Stimulated activated CD4-positive, alpha-beta T cell treated with anti-CD3 and anti-CD28 coated beads, Interleukin-4, amount 100 ng/mL, for 48 hours (primary cell): ENCODE measurements around the gene MED12L.

ENCODE experiments used
- DNase-seq, 2 donors: peaks; one replicate each; pipeline ENCODE4 v3.0.0-alpha.2; 2020; ENCODE audit warnings: low read depth in 2 of 2

MED12L gene

DNA sequence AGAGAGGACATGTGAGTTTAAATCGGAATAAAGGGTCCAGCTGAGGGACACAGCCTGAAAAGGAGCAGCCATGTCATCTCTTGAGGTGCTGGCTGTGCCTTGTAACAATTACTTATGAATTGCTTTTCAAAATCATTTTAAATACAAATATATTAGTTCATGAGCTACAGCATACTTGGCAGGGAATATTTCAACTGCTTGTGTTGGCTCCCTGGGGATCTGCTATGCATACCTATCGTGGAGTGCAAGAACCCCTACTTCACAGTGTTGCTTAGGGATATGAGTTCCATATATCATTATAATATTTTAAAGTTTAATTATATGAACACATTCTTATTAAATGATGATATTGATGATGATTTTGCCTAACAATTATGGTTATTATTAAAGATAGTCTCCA lies 212.0 kb downstream of the MED12L start:
- no peak for DNase-seq

DNA sequence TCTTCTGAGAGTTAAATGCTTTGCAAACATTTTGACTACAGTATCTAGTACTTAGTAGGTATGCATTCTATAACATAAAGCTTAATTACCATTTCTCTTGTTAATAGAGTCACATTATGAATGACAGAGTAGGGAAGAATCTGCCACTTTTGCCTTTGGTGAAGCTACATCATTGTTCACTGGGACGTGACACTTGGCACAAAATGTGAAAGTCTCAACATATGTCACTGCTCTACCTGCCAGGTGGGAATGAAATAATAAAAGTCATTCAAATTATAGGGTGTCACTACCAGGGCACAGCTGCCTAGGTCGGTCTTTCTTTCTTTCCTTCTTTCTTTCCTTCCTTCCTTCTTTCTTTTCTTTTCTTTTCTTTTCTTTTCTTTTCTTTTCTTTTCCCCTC lies 213.5 kb downstream of the MED12L start:
- DNase-seq, result no peak

DNA sequence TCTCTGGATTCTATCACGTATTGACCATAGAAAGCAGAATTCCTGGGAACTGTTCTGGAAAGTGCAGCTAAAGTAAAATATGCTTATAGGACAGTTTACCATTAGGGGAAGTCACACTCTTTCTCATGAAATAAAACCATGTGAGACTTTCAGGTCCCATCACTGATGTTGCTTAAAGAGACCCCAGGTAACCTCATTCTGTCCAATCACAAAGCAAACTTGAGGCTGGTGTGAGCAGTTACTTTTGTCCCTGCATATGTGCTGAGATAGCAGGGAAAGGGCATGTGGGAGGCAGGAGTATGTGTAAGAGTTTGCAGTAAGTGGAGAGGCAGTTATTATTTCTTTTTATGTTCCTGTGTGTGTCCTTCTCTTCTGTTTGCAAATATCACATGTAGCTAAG lies 215.1 kb downstream of the MED12L start:
- no peak for DNase-seq

DNA sequence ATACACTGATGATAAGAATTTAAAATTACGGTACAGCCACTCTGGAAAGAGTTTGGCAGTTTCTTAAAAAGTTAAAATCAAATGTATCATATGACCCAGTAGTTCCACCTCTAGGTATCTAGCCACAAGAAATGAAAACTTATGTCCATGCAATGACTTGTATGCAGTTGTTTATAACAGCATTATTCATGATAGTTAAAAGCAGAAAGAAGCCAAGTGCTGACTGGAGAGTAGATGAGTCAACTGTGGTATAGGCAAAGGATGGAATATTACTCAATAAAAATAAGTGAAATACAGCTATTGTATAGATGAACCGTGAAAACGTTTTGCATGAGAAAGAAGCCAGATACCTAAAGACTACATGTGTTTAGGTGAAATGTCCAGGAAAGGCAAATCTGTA lies 216.3 kb downstream of the MED12L start:
- no peak for DNase-seq

DNA sequence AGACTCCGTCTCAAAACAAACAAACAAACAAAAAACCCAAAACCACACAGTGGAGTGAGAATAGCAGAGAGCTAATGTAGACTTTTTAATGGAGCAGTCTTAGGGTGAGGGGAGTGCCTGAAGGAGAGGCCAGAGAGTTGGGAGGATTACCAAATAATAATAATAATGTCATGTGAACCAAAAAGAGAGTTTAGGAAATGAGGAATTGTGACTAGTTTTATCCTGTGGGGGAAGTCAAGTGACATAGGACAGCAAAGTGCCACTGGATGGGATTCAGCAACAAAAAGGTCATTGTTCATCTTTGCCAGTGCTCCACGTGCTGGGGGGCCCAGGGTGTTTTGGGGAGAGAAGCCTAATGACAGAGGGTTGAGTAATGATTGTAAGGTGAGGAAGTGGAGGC lies 218.3 kb downstream of the MED12L start:
- no peak for DNase-seq

DNA sequence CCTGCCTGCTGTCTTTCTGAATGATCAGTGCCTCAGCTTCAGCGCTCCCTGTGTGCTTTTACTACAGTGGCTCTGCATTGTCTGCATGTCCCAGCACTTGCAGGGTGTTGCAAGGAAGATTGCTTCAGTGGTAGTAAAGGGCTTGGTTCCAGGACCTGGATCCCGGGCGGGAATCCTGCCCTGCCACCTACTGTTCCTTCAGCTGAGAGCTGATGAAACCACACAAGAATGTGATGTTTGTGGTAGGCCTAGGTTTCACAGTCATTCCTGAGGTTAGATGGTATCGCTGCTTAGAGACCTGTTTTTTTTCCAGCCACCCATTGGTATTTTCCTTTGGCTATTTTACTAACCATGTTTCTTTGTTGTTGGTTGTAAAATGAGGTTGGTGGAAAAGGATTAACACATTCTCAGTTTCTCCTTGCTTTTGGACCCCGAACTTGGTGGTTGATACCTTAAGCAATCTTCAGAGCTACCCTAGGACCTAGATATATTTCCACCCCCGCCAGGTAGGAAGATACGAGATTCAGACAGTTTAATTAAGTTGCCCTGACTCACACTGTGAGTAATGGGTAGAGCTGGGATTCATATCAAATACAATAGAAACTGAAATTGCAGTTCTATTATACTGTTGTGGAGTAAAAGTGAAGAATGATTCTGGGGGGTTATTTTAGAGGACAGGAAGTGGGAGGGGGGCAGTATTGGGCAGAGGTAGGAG lies 219.8 kb downstream of the MED12L start:
- no peak for DNase-seq

DNA sequence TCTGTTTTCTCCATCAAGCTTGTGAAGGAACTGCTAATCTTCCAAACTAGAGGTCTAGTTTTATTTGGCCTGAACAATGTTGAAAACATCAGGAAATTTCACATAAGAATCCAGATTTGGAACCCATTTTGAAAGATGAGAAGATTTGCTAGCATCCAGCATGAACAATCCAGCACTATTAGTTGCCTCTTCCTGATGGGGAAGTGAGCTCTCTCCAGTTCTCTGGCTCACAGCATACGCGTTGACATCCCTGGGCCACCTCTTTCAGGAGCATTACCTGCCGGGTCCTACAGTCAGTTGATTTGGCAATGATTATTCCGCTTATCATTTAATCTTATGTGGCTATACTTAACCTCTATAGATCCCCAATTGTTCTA lies 220.3 kb downstream of the MED12L start:
- no peak for DNase-seq

DNA sequence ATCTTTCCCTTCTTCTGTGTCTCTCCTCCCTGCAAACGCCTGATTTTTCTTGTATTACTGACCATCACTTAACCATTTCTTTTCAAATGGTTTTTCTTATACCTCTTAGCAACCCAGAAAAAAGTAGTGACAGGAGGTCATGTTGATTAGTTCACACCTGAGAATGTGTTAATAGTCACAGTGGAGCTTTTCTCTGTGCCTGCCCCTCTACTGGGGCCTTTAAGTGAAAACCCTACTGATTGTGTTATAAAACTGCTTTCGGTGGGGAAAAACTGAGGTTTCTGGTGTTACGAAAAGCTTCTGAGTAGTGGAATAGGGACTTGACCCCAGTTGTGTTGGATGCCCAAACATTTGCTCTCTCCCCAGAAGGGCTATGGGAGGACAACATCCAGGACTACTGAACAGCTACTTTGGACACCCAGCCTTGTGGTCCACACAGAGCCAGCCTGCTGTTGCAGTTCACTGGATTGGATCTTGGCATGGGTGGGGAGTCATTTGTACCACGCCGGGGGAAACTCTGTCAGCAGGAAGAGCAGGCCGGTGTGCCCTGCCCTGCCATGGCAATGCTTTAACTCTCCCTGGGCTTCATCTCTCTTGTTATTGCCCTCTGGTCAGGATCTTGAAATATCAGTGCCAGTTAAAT lies 220.8 kb downstream of the MED12L start:
- DNase-seq, result no peak

DNA sequence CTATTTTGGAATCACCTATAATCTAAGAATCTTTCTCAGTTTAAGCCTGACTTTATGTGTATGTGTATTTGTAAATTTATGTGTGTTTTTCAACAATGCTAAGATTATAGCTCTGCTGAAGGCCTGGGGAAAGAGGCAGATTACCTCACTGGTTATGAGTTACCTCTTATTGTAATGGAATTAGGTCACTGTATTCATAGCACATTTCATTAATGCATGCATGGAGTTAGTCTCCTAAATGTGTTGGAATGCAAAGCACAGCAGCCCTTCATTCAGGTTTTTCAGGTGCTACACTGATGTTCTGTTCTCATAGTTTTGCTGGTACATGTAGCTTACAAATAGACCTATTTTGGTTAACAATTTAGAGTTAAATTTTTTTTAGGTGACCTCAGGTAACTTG lies 221.7 kb downstream of the MED12L start:
- no peak for DNase-seq

DNA sequence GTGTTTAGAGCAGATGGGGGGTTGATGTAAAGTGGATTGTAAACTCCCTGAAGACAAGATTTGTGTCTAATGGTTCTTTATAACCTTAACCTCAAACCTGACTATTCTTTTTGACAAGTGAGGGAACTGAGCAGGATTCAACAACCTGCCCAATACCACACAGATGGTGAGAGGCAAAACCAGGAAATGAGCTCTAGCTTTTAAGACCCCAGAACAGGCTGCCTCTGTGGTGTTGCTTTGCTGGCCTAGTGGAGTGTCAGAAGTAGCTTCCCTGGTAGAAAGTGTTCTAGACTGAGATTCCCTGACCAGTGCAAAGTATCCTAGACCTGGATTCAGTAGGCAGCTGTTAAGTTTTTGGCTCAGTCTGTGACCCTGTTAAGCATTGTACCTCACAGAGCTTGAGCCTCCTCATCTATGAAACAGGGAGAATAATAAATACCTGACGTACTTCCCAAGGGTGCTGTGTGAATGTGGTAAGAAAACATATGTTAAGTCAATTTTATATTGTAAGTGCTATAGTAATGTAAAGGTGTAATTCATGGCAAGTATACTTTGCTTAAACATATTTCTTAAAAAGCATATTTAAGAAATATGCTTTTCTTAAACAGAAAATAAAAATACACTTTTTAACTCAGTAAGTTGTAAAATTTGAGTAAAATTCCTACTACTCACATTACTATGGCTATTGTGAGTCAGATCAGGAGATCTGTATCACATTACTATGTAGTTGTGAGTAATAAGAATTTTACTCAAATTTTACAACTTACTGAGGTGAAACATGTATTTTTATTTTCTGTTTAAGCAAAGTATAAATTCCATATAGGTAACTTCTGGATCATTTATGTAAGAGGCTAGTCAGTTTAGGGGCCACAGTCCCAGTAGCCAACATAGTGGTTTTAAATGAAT lies 222.4 kb downstream of the MED12L start:
- no peak for DNase-seq

DNA sequence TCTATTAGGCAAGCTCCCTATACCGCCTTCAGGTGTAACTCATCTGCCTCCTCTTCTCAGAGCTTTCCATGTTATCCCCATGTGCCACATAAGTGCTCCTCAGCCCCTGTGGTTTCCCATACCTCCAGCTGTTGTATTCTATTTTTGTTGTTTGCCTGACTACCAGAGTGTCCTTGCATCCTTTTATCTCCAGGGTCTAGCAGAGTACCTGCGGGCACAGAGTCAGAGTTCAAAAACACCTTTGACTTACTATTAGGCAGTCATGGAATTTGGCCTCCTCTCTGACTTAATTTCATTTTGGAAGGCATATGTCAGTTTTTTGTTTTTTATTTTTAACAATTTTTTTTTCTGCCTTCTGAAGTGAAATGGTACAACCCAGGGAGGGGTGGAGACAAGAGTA lies 224.1 kb downstream of the MED12L start:
- no peak for DNase-seq

DNA sequence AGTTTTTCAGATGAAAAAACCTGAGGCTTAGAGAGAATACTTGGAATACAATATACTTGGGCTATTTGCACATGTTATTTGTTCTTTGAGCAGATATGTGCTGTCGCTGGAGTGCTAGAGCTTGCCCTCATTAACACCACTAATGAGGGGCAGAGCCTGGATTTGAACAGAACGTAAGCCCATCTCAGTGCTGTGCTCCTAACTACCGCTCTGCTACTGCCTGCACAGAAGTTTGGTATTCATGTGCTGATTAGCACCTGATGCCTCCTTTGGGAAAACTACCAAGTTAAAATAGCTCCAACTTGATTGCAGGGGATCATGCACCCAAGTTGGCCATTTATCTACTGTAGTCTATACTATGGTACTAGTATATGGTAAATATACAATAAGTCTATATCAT lies 227.5 kb downstream of the MED12L start:
- DNase-seq, result no peak

DNA sequence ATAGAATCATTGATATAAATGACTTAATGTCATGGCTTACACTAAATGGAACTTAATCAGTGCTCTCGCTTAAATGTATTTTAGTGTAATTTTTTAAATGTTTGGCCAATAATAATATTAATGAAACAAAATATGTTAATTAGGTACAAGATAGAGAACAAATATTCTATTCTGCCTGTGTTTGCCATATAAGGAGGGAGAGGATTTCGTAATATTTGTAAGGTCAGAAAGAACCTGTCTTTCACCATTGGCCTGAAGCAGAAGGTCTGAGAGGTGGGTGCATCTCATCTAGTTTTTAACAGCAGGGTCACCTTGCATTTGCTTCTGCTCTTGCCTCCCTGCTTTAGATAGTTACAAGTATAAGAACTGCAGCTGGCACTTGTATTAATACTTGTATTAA lies 228.7 kb downstream of the MED12L start:
- DNase-seq, result no peak

DNA sequence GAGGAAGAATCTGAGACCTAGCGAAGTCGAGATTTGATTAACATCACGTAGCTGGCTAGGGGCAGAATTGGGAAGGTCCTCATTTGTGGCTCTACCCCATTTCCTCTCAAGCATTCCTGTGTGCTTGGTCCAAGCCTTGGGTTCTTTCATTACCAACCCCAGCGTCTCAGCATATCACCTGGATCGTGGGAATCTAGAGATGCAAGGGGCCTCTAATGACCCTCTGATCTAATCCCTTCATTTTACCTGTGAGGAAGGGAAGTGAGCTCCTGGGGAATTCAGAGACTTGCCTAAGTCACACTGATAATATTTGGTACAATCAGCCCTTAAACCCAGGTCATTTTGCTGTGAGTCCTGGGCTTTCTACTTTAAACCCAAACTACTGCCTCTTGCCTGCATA lies 229.1 kb downstream of the MED12L start:
- no peak for DNase-seq

DNA sequence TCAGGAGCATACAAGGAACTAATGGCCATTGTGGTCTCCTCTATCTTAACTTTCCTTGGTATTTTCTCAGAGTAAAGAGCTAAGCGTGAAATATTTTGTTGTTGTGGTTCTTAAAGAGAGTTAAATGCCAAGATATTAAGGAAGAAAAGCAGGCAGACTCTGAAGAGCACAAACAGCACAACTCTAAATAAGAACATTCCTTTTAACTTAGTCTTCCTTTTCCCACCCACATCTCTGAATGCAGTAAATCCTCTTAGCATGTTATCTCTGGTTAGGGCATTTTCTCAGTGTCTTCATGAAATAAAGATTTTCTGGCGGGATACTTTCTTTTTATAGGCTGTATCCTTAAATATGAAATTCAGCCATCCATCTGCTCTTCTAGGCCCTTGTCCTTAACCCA lies 229.7 kb downstream of the MED12L start:
- no peak for DNase-seq

DNA sequence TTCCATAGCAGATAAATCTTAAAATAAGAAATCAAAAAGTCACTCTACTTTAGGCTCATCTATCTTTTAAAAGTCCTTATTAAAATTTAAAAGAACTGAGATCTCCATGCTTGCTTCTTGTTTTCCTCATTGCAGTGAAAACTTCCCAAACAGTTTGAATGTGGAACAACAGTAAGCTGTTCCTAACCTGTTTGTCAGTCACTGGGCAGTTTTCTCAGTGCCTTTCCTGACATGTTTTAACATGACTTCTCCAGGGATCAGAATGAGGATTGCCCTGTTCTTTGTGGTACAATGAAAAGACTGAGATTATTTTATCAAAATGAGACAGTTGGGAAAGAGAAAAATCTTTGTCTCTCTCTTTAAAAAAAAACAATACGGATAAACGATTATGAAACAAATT lies 230.4 kb downstream of the MED12L start:
- DNase-seq, result no peak

DNA sequence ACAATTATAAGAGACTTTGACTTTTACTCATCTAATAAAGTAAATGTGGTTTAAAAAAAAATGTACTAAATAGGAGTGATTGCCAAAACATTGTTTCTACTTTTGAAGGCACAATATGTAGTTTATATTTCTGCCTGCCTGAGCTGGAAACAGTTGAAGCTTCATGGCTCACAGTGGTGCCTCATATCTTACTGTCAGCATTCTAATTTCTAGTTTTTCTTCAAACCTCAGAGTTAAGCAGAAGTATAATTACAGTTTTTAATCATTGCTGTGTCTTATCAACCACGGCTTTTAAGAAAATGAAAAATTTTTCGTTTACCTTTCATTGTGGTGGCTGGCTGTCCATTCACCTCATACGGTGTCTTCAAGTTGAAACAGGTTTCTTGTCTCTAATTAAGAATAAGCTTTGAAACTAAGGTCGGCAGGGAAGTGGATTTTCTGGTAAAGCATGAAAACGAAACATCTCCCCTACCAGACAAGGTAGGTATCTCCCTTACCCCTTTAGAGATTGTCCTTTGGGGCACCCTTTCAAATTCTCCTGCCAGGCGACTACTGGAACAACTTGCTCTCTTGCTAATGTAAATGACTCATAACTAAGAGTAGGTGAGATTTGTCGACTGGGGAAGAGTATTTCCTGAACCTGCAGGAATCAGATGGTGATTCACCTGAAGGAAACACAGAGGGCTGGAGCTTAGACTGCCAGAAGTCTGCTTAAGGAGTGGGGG lies 231.0 kb downstream of the MED12L start, which contains the start of gene GPR87:
Gene GPR87, minus strand, starts transcription at position 554 of the 725 bp plus-strand sequence. CDS start 16,720 bp downstream, outside the sequence.
- DNase-seq, result peak in 1 of 2 donors; percentile 36

DNA sequence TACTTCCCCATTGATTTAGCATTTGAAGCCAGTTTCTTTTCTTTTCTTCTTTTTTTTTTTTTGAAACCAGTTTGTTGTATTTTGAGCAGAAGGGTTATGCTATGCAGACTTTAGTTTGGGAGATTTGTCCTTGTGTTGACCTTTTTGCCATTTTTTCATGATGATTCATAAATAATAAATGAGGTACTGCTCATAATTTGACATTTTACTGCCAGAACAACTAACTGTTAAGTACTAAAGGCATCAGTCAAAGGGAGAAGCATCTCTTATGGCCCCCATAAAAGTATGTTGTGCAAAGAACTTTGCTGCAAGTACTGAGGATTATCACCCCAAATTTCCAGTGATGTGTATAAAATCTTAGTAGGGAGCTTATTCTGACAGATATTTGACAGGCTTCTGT lies 232.8 kb downstream of the MED12L start:
- no peak for DNase-seq

DNA sequence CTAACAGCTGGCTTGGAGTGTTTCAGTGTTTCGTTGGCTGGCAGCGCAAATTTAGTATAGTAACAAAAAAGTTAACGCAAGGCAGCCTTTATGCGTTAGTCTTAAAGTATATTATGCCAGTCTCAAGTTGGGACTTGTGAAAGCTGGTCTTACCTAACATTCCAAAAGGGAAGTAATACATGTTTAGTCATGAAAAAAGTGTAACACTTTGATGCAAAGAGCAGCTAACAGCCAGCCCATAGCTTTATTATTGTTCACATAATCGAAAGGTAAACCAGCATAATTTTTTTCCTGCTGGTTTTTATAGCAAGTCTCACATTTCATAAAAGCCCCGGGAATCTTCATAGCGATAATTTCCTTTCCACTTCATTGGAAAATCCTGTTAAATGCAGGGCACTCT lies 233.5 kb downstream of the MED12L start:
- DNase-seq, result no peak

DNA sequence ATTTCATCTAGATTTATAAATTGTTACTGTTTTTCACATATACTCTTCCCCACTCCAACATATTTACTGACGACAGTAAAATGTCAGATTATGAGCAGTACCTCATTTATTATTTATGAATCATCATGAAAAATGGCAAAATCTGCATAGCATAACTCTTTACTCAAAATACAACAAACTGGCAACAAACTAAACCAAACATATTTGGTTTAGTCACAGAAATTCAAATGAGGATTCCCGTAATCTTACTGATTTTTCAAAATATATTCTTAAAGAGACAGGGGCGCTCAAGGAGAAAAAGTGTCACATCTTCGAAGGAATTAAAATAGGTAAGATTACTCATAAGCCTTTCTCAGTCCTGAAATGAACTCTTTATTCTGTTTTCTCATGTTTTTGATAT lies 234.2 kb downstream of the MED12L start:
- no peak for DNase-seq

DNA sequence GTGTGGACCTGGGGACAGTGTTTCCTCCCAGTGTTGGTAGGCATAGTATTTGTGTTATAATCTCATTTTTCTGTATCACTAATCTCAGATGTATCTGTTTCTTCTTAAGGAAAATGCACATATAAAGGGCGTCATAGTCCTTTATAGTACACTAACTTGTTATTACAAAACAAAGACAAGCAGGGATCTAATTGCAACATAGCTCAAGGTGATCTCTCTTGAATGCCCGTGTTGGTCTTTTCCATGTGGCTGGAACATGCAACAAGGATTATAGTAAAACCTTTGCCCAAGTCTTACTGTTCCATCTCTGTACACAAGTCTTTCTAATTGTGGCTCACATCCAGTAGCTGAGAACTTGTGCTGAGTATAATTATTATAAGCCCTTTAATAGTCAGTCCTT lies 234.7 kb downstream of the MED12L start:
- DNase-seq, result no peak

DNA sequence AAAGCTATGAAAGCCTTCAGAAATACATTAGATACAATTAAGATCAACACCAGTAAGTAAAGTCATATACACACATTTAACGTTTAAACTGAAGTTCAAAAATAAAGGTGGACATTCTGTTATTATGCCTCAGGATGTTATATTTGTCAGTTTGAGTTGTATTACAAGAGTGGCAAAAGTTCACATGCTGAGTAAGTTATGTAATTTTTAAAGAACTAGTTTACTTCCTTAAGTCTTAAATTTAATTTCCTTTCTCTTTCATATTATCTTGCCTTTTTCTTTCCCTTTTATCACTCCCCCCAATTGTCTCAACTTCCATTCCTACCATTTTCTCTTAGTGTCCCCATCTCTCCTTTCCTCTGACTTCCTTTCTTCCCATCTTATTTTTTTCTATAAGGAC lies 236.1 kb downstream of the MED12L start:
- DNase-seq, result no peak
